Measurements from ENCODE around the gene KCNIP4.

GRCh38 chr4:20889901-20890300 lies 1058.7 kb downstream of the KCNIP4 start:
- TF ChIP-seq CTCF (IDR thresholded peaks at IDR 0.05) = no peak
- TF ChIP-seq POLR2A (IDR thresholded peaks at IDR 0.05) = no peak
